Measurements from ENCODE around the gene PSME3. TPM values are rescaled to one million over a fixed set of nuclear protein-coding genes. Genes with fewer than 3 reads are reported as not detected.
A peak's percentile ranks its signal among the peaks of the same experiment; 100 is the strongest.

Gene PSME3
- total and polyA plus RNA-seq, 2 of the 13 experiments (the other 11 are each of a cell fraction or from before 2014, with no cell fraction given) = 66.3 to 135 TPM

DNA sequence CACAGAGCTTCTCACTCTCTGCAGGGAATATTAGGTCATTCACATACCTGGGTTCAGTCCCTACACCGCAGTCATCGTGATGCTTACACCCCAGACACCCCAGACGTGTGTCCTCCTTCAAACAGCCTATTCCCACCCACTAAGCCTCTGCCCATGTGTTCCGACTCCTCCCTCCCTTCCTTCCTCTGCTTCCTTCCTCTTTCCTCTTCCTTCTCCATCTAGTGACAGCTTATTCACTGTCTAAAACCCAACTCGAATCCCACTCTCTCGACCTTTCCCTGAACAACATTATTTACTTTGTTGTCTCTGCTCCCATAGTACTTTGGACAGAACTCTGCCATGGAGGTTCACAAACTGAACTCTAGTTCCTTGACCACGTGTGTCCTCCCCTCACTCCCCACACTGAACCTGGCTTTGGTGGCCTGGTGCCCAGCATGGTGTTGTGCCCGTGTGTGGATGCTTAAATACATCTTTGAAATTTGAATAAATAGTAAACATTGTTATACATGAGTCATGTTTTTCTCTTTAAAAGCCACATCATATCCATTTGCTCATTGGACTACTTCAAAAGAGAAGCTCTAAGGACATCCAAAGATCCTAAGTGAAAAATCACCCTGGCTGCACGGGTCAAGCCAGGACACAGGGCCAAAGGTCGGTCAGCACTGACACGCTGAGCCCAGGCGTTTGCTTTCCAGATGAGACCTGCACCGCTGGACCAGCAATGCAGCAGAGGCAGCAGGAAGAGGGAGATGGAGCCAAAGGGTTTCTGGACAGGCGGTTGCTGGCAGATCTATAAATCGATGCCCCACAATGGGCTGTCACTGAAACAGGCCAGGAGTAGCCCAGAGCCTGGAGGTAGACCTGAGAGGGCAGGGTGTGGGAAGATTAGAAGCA, 53.3 kb downstream of the PSME3 start (continued):
- 0 out of 2 replicates have a peak, but pooled peaks have one; percentile 71 for TF ChIP-seq TOE1 (CRISPR knock-in tag; IDR thresholded peaks at IDR 0.05)
- TF ChIP-seq, protein P1, sequence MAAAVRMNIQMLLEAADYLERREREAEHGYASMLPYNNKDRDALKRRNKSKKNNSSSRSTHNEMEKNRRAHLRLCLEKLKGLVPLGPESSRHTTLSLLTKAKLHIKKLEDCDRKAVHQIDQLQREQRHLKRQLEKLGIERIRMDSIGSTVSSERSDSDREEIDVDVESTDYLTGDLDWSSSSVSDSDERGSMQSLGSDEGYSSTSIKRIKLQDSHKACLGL (CRISPR knock-in tag; IDR thresholded peaks at IDR 0.05) = no peak
- 0 out of 2 replicates have a peak, but pooled peaks have one; percentile 20 for TF ChIP-seq ZNF547 (CRISPR knock-in tag; IDR thresholded peaks at IDR 0.05)
- peak; percentile 72; the same call in 1 of the 2 replicates for TF ChIP-seq ETS1 (CRISPR knock-in tag; IDR thresholded peaks at IDR 0.05)
- TF ChIP-seq ELF1 (CRISPR knock-in tag; IDR thresholded peaks at IDR 0.05) = no peak; the same call in none of the 2 replicates
- TF ChIP-seq PCBP2 (optimal IDR thresholded peaks at IDR 0.05; ENCODE audit: low read depth, low read length, poor library complexity, severe bottlenecking) = no peak
- TF ChIP-seq ZNF431 (CRISPR knock-in tag; IDR thresholded peaks at IDR 0.05; ENCODE audit: borderline replicate concordance, low read depth) = peak; percentile 91
- peak; percentile 55 for TF ChIP-seq FOXP4 (CRISPR knock-in tag; IDR thresholded peaks at IDR 0.05)
- no peak for TF ChIP-seq HMGA1 (CRISPR knock-in tag; conservative IDR thresholded peaks at IDR 0.05)
- TF ChIP-seq ZNF558 (CRISPR knock-in tag; IDR thresholded peaks at IDR 0.05; ENCODE audit: borderline replicate concordance) = no peak
- TF ChIP-seq ZNF383 (CRISPR knock-in tag; IDR thresholded peaks at IDR 0.05; ENCODE audit: borderline replicate concordance) = no peak
- TF ChIP-seq ZC3H13 (CRISPR knock-in tag; IDR thresholded peaks at IDR 0.05) = peak; percentile 55; the same call in 1 of the 2 replicates
- TF ChIP-seq ZNF615 (CRISPR knock-in tag; IDR thresholded peaks at IDR 0.05; ENCODE audit: borderline replicate concordance) = no peak
- 0 out of 2 replicates have a peak, but pooled peaks have one; percentile 46 for TF ChIP-seq ZNF251 (CRISPR knock-in tag; IDR thresholded peaks at IDR 0.05)
- peak; percentile 93 for TF ChIP-seq HDAC2 (CRISPR knock-in tag; IDR thresholded peaks at IDR 0.05)
- TF ChIP-seq HDAC1 (CRISPR knock-in tag; IDR thresholded peaks at IDR 0.05) = peak; percentile 93
- TF ChIP-seq ZNF607 (CRISPR knock-in tag; IDR thresholded peaks at IDR 0.05; ENCODE audit: borderline replicate concordance) = no peak
- TF ChIP-seq ZNF354B (CRISPR knock-in tag; IDR thresholded peaks at IDR 0.05) = no peak
- no peak for TF ChIP-seq ATAD3A (CRISPR knock-in tag; IDR thresholded peaks at IDR 0.05)
- no peak for TF ChIP-seq MBNL3 (CRISPR knock-in tag; conservative IDR thresholded peaks at IDR 0.05)
- TF ChIP-seq, protein P2, sequence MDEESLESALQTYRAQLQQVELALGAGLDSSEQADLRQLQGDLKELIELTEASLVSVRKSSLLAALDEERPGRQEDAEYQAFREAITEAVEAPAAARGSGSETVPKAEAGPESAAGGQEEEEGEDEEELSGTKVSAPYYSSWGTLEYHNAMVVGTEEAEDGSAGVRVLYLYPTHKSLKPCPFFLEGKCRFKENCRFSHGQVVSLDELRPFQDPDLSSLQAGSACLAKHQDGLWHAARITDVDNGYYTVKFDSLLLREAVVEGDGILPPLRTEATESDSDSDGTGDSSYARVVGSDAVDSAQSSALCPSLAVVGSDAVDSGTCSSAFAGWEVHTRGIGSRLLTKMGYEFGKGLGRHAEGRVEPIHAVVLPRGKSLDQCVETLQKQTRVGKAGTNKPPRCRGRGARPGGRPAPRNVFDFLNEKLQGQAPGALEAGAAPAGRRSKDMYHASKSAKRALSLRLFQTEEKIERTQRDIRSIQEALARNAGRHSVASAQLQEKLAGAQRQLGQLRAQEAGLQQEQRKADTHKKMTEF (CRISPR knock-in tag; IDR thresholded peaks at IDR 0.05) = peak; percentile 95
- no peak for TF ChIP-seq ZNF83 (CRISPR knock-in tag; IDR thresholded peaks at IDR 0.05; ENCODE audit: borderline replicate concordance)
- TF ChIP-seq RFXAP (CRISPR knock-in tag; IDR thresholded peaks at IDR 0.05; ENCODE audit: borderline replicate concordance) = peak; percentile 62; the same call in 1 of the 2 replicates
- TF ChIP-seq TEF (CRISPR knock-in tag; IDR thresholded peaks at IDR 0.05) = no peak

Data from HepG2 (cell line).